ENCODE data around the gene YJU2.
"Not testable (repeated sequence)": the region's sequence is repeated elsewhere in the genome, so short reads cannot be mapped to it uniquely, and the experiment has no call there.

The YJU2 gene

GRCh38 chr19:4246767-4247593 is at the start of gene YJU2:
Gene YJU2 (plus strand): TSS chr19:4247080. CDS start chr19:4247147, 67 bp downstream.
- peak; percentile 95 to 98 (median 96) for DNase-seq

GRCh38 chr19:4197228-4197624 is 49.7 kb upstream of the YJU2 start:
- DNase-seq, result no peak

GRCh38 chr19:4197625-4198466 is 49.0 kb upstream of the YJU2 start:
- DNase-seq, result no peak

GRCh38 chr19:4198467-4199126 is 48.3 kb upstream of the YJU2 start:
- DNase-seq, result no peak

- DNase-seq, result no peak
These were observed 47.1 kb upstream of the YJU2 start for GRCh38 chr19:4199699-4200293.

- no peak for DNase-seq
These were observed 45.8 kb upstream of the YJU2 start for GRCh38 chr19:4200940-4201542.

GRCh38 chr19:4201798-4202197 is 45.1 kb upstream of the YJU2 start:
- no peak for DNase-seq

GRCh38 chr19:4206818-4207484 is 39.9 kb upstream of the YJU2 start:
- DNase-seq, result no peak

GRCh38 chr19:4208385-4209094 is 38.3 kb upstream of the YJU2 start:
- no peak for DNase-seq

- no peak for DNase-seq
These were observed 36.6 kb upstream of the YJU2 start for GRCh38 chr19:4210166-4210731.

GRCh38 chr19:4213116-4213515 is 33.8 kb upstream of the YJU2 start:
- DNase-seq, result no peak

- DNase-seq, result no peak
These were observed 31.1 kb upstream of the YJU2 start for GRCh38 chr19:4215807-4216206.

GRCh38 chr19:4216846-4217245 is 30.0 kb upstream of the YJU2 start:
- no peak for DNase-seq

- DNase-seq, result no peak
These were observed 29.2 kb upstream of the YJU2 start for GRCh38 chr19:4217429-4218264.

GRCh38 chr19:4218523-4218922 is 28.4 kb upstream of the YJU2 start:
- not testable (repeated sequence) for DNase-seq

GRCh38 chr19:4220188-4220587 is 26.7 kb upstream of the YJU2 start:
- no peak for DNase-seq

GRCh38 chr19:4224470-4224869 is 22.4 kb upstream of the YJU2 start:
- no peak for DNase-seq

GRCh38 chr19:4225885-4226284 is 21.0 kb upstream of the YJU2 start:
- no peak for DNase-seq

GRCh38 chr19:4227771-4228170 is 19.1 kb upstream of the YJU2 start:
- no peak for DNase-seq

GRCh38 chr19:4228765-4229178 is 18.1 kb upstream of the YJU2 start:
- DNase-seq, result no peak

All from activated CD4-positive, CD25-positive, alpha-beta regulatory T cell (primary cell).